Activated T-cell treated with anti-CD3 and anti-CD28 coated beads for 4 hours (primary cell): ENCODE measurements around the gene CEP41.
"Not testable (repeated sequence)": the region's sequence is repeated elsewhere in the genome, so short reads cannot be mapped to it uniquely, and the experiment has no call there.

ENCODE experiments used
- DNase-seq: peaks from one replicate; pipeline ENCODE4 v3.0.0-alpha.2; 2020

Gene CEP41

GRCh38 chr7:130385600-130386066 is 55.2 kb downstream of the CEP41 start:
- no peak for DNase-seq

DNA sequence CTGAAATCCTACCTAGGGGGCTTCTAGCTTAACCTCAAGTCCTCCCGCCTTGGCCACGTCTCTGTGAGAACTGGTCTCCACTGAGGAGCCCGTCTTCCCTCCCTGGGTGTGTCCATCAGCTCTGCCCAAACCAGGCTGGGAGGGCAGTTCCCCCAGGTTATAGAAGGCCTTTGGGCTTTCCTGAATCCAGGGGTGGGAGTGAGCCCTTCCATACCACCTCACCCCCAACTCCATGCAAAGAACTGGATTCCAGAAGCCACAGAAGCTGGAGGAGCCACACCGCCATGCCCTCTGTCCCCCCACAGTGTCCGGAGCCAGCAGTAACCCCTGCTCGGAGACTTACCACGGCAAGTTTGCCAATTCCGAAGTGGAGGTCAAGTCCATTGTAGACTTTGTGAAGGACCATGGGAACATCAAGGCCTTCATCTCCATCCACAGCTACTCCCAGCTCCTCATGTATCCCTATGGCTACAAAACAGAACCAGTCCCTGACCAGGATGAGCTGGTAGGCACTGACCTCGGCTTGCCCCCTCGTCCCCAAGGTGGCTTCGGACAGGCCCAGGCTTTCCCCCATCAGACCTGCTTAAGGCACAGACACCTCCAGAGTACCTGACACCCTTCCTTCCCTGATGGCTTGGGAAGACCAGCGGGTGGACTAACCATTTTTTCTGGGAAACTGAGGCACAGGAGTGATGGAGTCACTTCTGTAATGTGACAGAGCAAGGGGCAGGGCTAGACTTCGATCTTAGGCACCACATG is 55.8 kb downstream of the CEP41 start:
- no peak for DNase-seq

DNA sequence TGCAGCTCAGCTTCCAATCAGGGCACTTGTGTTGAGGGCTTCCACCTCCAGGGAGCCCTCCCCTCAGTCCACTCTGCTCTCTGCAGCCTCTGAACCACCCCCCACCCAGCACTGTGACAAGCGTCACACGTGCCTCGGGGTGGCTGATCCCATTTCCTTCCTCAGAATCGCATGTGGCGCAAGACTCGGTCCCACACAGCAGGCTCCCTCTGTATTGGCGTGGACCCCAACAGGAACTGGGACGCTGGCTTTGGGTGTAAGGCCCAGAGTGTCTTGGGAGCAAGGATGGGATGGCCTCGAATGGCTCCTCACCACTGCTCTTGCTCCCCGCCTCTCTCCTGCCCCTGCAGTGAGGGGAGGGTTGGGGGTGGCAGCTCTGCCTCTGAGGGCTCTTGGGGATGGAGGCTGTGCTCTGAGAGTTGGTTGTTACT is 56.4 kb downstream of the CEP41 start:
- DNase-seq = no peak

- DNase-seq = no peak
These were observed 57.4 kb downstream of the CEP41 start for GRCh38 chr7:130383187-130383980.

DNA sequence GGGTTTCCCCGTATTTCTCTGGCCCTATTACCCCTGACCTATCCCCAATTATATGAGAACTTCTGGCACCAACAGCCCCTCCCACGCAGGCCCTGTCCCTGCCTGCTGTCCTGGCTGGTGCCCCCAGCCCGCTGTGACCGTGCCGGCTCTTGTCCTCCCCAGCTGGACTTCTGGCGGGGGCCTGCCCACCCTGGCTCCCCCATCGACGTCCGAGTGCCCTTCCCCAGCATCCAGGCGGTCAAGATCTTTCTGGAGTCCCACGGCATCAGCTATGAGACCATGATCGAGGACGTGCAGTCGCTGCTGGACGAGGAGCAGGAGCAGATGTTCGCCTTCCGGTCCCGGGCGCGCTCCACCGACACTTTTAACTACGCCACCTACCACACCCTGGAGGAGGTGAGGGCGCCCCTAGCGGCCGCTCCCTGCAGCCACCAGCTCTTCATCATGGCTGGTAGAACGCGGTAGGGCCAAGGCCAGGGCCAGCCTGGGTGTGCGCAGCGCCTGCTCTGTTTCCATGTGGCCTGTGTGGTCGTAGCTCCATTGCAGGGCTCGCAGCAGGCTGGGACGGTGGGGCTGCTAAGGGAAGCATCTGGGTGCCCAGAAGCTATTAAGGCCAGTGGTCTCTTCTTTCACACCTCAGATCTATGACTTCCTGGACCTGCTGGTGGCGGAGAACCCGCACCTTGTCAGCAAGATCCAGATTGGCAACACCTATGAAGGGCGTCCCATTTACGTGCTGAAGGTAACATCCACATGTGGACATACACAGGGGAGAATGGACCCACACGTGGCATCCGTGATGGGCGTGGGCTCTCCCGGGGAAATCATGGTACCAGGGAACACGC is 59.1 kb downstream of the CEP41 start:
- DNase-seq = no peak

GRCh38 chr7:130380861-130381455 is 59.9 kb downstream of the CEP41 start:
- no peak for DNase-seq

- DNase-seq = no peak
These were observed 60.6 kb downstream of the CEP41 start, which contains the start of gene CPA1 for GRCh38 chr7:130379921-130380860. TSS of gene CPA1 (plus strand) at chr7:130380494. CDS start at chr7:130380521, 27 bp downstream.

- DNase-seq = no peak
These were observed 61.3 kb downstream of the CEP41 start for GRCh38 chr7:130379532-130379920.

- no peak for DNase-seq
These were observed 61.8 kb downstream of the CEP41 start for GRCh38 chr7:130379019-130379418.

GRCh38 chr7:130377178-130377577 is 63.6 kb downstream of the CEP41 start:
- DNase-seq = no peak

- not testable (repeated sequence) for DNase-seq
These were observed 64.4 kb downstream of the CEP41 start for GRCh38 chr7:130376461-130376860.

- no peak for DNase-seq
These were observed 66.3 kb downstream of the CEP41 start for GRCh38 chr7:130374507-130374906.

DNA sequence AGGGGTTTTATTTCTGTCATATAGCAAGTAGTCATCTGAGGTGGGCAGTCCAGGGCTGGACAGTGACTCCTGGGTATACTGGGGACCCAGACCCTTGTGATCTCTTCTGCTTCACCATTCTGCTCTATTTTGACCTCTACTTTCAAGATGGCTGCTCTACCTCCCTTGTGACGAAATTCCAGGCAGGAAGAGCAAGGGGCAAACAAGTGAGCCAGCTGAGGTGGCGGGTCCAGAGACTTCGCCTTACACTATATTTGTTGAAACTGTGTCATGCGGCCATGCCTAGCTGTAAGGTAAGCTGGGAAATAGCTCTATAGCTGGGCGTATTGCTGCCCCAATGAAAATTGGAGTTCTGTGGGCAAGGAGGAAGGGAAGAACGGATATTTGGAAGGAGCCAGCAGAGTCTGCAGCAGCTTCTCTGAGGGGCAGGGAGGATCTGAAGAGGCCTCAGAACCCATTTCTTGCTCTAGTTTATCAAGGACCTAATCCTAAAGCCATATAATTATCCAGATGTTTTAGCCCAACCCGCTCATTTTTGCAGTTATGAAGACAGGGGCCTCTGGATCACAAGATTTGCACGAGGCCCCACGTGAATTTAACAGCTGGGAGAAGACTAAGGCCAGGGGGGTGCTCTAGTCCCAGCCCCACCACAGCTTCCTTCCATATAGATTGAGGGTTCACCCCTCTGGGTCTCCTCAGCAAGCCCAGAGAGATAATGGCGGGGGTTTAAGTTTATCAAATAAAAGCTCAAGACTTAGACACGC is 68.2 kb downstream of the CEP41 start:
- DNase-seq = no peak

GRCh38 chr7:130371046-130371445 is 69.8 kb downstream of the CEP41 start:
- DNase-seq = no peak

DNA sequence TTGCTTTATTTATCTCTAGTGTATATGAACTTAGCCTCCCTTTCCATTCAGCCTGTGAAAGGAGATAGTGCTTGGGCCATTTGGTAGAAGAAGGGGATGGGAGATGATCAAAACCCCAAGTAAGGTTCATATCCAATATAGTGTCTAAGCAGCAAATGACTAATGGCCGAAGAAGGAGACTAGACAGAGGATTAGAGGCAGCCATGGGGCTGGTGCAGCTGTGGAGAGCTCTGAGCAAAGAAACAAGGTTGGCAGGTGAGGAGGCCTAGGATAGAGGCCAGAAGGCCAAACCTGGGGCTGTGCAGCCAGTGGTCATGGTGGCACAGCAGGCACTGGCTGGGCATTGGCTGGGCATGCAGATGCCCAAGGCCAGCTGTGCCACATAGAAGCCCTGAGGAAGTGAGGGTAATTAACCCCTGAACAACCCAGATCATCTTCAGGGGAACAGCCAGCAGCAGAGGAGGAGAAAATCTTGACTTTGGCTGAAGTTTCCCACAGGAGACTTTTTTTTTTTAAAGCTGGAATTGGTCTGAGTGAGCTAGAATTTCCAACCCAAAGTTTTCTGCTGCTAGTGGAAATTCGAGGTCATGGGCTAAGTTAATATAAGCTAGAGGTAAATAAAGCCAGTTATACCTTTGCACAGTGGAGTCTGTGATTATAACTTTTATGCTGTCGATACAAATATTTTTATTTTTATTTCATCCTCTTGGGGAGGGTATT is 70.8 kb downstream of the CEP41 start:
- no peak for DNase-seq

GRCh38 chr7:130369110-130369711 is 71.6 kb downstream of the CEP41 start:
- DNase-seq = no peak

- no peak for DNase-seq
These were observed 72.7 kb downstream of the CEP41 start for GRCh38 chr7:130367836-130368746.

GRCh38 chr7:130367088-130367755 is 73.6 kb downstream of the CEP41 start:
- DNase-seq = no peak
